Memory B cell (primary cell): ENCODE data around the gene COPG2.
"Not testable (repeated sequence)": the region's sequence is repeated elsewhere in the genome, so short reads cannot be mapped to it uniquely, and the experiment has no call there.

Experiments
- ATAC-seq: fragments of 150-1000 bp; cut with Tn5 transposase; 2 replicates; pipeline ENCODE4 v1.10.0; 2021; ENCODE audit warnings: low read depth, mild to moderate bottlenecking, moderate library complexity
- DNase-seq, 2 donors: peaks; one replicate each; pipeline ENCODE4 v3.0.0; 2022; ENCODE audit warnings: low spot score in 2 of 2
- H3K27ac Mint-ChIP-seq: one replicate; pipeline ENCODE4 v1.8.0; 2022; ENCODE audit warnings: mild to moderate bottlenecking, moderate library complexity, mixed read lengths
- H3K27me3 Mint-ChIP-seq: one replicate; pipeline ENCODE4 v1.8.0; 2022; ENCODE audit warnings: mixed read lengths
- H3K36me3 Mint-ChIP-seq: one replicate; pipeline ENCODE4 v1.8.0; 2022; ENCODE audit warnings: mild to moderate bottlenecking, mixed read lengths
- H3K4me1 Mint-ChIP-seq: one replicate; pipeline ENCODE4 v1.8.0; 2022; ENCODE audit warnings: mixed read lengths
- H3K4me3 Mint-ChIP-seq: one replicate; pipeline ENCODE4 v1.8.0; 2022; ENCODE audit warnings: mild to moderate bottlenecking, moderate library complexity, mixed read lengths
- H3K9me3 Mint-ChIP-seq: one replicate; pipeline ENCODE4 v1.8.0; 2022; ENCODE audit warnings: mixed read lengths

The COPG2 gene

DNA sequence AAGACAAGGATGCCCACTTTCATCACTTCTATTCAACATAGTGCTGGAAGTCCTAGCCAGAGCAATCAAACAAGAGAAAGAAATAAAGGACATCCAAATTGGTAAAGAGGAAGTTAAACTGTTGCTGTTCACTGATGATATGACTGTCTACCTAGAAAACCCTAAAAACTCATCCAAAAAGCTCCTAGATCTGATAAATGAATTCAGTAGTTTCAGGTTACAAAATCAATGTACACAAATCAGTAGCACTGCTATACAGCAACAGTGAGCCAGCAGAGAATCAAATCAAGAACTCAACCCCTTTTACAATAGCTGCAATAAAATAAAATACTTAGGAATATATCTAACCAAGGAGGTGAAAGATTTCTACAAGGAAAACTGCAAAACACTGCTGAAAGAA is 98.4 kb downstream of the COPG2 start:
- H3K27ac Mint-ChIP-seq, H3K4me3 Mint-ChIP-seq, H3K27me3 Mint-ChIP-seq, DNase-seq, ATAC-seq, H3K4me1 Mint-ChIP-seq: not testable (repeated sequence)
- Mint-ChIP-seq H3K36me3 (peaks cover 21% of the 10 kb centered on the region), H3K9me3 (peaks cover 14% of the 10 kb centered on the region)

- H3K27me3 Mint-ChIP-seq, result no peaks in the 10 kb centered on the region
- DNase-seq, result no peak
- ATAC-seq, result no peak
- H3K4me1 Mint-ChIP-seq, result peaks cover 9% of the 10 kb centered on the region
- peaks cover 14% of the 10 kb centered on the region for H3K9me3 Mint-ChIP-seq
- H3K36me3 Mint-ChIP-seq, result peaks cover 21% of the 10 kb centered on the region
- no peak overlapping the region for H3K27ac Mint-ChIP-seq
- H3K4me3 Mint-ChIP-seq, result no peak overlapping the region
These were observed 101.7 kb downstream of the COPG2 start for GRCh38 chr7:130566898-130567280.

DNA sequence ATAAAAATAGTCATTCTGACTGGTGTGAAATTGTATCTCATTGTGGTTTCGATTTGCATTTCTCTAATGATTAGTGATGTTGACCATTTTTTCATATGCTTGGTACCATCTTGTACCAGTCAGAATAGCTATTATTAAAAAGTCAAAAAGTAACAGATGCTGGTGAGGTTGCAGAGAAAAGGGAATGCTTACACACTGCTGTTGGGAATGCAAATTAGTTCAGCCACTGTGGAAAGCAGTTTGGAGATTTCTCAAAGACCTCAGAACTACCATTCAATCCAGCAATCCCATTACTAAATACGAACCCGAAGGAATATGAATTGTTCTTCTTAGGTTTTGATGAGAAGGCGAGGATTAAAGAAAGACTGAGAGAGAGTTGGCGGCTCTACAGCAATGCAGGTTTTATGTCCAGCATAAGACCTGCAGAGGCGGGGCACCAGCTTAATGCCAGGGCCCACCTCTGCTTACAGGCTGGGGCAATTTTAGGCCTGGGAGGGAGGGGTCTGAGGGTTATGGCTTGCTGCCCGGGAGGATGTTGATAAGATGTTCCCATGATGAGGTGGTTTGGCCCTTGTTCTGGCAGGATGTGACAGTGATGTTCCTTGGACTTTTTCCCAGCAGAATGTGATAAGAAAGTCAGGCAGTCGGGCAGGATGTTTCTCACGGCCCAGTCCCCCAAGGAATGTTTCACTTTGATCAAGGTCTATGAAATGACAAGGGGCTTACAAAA is 102.2 kb downstream of the COPG2 start:
- Mint-ChIP-seq H3K4me1 (peaks cover 9% of the 10 kb centered on the region), H3K27ac (no peak overlapping the region), H3K27me3 (no peaks in the 10 kb centered on the region), H3K9me3 (peaks cover 12% of the 10 kb centered on the region), H3K36me3 (peaks cover 21% of the 10 kb centered on the region), H3K4me3 (no peak overlapping the region)
- no peak for DNase-seq
- ATAC-seq, result no peak

- ATAC-seq, result peak; percentile 90
- peak in 1 of 2 donors; percentile 4 for DNase-seq
- H3K9me3 Mint-ChIP-seq, result peaks cover 5% of the 10 kb centered on the region
- H3K27me3 Mint-ChIP-seq, result no peaks in the 10 kb centered on the region
- H3K27ac Mint-ChIP-seq, result no peak overlapping the region
- peaks cover 9% of the 10 kb centered on the region for H3K36me3 Mint-ChIP-seq
- no peak overlapping the region for H3K4me3 Mint-ChIP-seq
- H3K4me1 Mint-ChIP-seq, result peaks cover 5% of the 10 kb centered on the region
These were observed 107.6 kb downstream of the COPG2 start for GRCh38 chr7:130560972-130561371.

DNA sequence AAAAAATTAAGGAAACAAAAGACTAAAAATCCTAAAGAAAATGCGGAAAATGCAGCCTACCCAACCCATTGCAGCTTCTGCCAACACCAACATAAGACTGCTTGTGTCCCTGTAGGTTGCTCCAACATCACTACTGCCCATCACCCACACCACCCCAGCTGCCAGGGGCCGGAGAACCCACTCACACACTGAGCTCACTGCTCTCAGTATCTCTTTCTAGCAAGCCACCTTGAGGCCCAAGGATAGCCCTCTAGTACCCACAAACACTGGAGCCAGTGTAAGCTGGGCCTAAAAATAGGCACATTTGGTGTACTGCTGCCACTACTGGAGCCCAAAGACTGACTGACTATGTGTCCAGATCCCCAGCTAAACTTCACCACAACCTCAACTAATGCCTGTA is 109.4 kb downstream of the COPG2 start:
- DNase-seq, result no peak
- Mint-ChIP-seq H3K27me3 (no peaks in the 10 kb centered on the region), H3K27ac (no peak overlapping the region), H3K9me3 (peaks cover 2% of the 10 kb centered on the region), H3K4me1 (peaks cover 4% of the 10 kb centered on the region), H3K36me3 (peaks cover 12% of the 10 kb centered on the region), H3K4me3 (no peak overlapping the region)
- no peak for ATAC-seq

- Mint-ChIP-seq H3K27ac (no peak overlapping the region), H3K4me3 (no peak overlapping the region)
These were observed 114.1 kb downstream of the COPG2 start for GRCh38 chr7:130554481-130554880.

GRCh38 chr7:130553398-130554029 is 115.0 kb downstream of the COPG2 start:
- Mint-ChIP-seq H3K4me3 (no peak overlapping the region), H3K9me3 (peaks cover 2% of the 10 kb centered on the region), H3K27me3 (no peaks in the 10 kb centered on the region), H3K36me3 (peaks cover 36% of the 10 kb centered on the region), H3K4me1 (no peaks in the 10 kb centered on the region), H3K27ac (no peak overlapping the region)
- ATAC-seq (no peak), DNase-seq (no peak)

More at GRCh38 chr7:130554481-130554880, 114.1 kb downstream of the COPG2 start:
- Mint-ChIP-seq H3K9me3 (peaks cover 2% of the 10 kb centered on the region), H3K36me3 (peaks cover 32% of the 10 kb centered on the region), H3K27me3 (no peaks in the 10 kb centered on the region), H3K4me1 (no peaks in the 10 kb centered on the region)
- ATAC-seq (no peak), DNase-seq (no peak)

DNA sequence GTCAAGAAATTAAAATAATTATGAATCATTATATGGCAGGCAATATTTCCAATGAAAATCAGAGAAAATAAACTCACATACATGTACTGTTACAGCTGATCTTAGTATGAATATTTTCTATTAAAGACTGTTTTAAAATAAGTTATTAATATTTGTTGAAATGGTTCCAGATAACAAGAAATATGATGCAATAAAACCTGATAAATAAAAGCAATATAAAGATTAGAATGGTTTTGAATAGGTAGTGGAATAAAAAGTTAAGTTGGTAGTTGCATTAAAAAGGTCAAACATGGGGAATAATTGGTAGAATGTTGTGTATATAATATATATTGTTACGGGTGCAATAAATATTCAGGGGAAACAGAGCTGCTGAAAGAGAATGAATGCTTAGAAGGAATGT is 124.2 kb downstream of the COPG2 start:
- ATAC-seq (no peak), DNase-seq (no peak)
- no peaks in the 10 kb centered on the region for H3K27me3 Mint-ChIP-seq
- H3K4me1 Mint-ChIP-seq, result no peaks in the 10 kb centered on the region
- H3K4me3 Mint-ChIP-seq, result no peak overlapping the region
- peaks cover 21% of the 10 kb centered on the region for H3K36me3 Mint-ChIP-seq
- no peak overlapping the region for H3K27ac Mint-ChIP-seq
- H3K9me3 Mint-ChIP-seq, result no peaks in the 10 kb centered on the region

DNA sequence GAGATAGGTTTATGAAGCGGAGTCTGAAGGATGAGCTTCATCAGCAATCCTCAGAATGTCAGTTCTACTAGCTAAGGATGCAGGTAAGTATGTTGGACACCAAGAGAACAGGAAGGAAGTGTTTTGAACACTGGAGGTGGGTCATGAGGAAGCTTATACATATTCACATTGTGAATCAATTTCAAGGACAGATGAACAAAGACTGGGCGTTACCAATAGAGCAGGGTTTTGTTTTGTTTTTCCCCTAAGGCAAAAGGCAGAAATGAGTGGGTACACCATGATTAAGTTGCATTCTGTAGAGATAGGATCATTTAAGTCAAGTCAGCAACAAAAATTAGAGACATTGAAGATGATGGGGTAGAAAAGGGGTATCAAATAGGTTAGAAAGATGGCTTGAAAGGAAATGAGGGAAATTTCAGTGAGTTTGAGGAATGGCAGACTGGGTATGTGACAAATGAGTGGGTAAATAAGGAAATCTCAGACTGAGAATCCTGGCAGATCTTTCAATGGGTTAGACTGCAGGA is 125.0 kb downstream of the COPG2 start:
- no peak overlapping the region for H3K27ac Mint-ChIP-seq
- no peaks in the 10 kb centered on the region for H3K9me3 Mint-ChIP-seq
- peaks cover 17% of the 10 kb centered on the region for H3K36me3 Mint-ChIP-seq
- ATAC-seq (no peak), DNase-seq (no peak)
- no peaks in the 10 kb centered on the region for H3K4me1 Mint-ChIP-seq
- no peaks in the 10 kb centered on the region for H3K27me3 Mint-ChIP-seq
- H3K4me3 Mint-ChIP-seq, result no peak overlapping the region

- H3K27ac Mint-ChIP-seq, ATAC-seq, H3K9me3 Mint-ChIP-seq, H3K4me1 Mint-ChIP-seq, H3K4me3 Mint-ChIP-seq, DNase-seq, H3K27me3 Mint-ChIP-seq: not testable (repeated sequence)
- H3K36me3 Mint-ChIP-seq, result peaks cover 12% of the 10 kb centered on the region
These were observed 126.3 kb downstream of the COPG2 start for GRCh38 chr7:130542297-130542696.

DNA sequence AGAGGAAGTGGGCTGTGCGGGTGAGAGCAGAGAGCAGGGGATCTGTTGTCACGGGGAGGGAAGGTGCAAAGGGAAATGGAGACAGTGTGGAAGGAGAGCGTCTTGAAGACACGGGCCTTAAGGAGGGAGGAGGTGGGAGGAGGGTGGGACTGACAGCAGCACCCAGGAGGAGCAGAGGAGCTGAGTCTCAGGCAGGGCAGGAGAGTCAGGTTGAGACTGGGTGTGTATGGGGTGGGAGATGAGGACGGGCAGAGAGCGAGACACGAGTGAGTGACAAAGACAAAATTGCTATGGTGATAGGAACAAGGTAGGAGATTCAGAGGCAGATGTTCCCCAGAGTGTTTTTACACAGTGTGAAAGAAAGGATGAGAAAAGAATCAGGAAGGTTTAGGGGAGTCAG is 127.3 kb downstream of the COPG2 start:
- H3K36me3 Mint-ChIP-seq, result peaks cover 14% of the 10 kb centered on the region
- H3K27me3 Mint-ChIP-seq, DNase-seq, H3K27ac Mint-ChIP-seq, H3K4me3 Mint-ChIP-seq, H3K4me1 Mint-ChIP-seq, ATAC-seq, H3K9me3 Mint-ChIP-seq: not testable (repeated sequence)

GRCh38 chr7:130537894-130538293 is 130.7 kb downstream of the COPG2 start:
- not testable (repeated sequence) for ATAC-seq, H3K36me3 Mint-ChIP-seq

DNA sequence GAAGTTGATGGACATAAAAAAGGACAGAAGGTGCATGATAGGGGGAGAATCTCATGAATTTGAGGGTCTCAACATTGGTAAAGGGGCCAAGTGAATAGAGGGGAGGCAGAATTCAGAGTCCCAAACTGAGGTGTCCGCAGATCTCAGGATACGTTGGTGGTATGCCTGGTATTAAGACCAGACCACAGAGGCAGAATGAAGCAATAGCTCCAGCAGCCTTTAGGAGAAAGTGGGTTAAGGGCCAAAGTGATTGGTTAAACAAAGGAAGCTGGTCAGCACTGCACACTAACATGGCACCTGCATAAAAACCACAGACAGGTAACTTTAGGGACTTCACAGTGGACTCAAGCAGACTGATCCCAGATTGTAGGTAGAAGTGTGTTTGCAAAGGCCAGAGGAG is 139.1 kb downstream of the COPG2 start:
- H3K4me3 Mint-ChIP-seq, result no peak overlapping the region
- DNase-seq (no peak), ATAC-seq (no peak)
- H3K36me3 Mint-ChIP-seq, result peaks cover 28% of the 10 kb centered on the region
- H3K27ac Mint-ChIP-seq, result no peak overlapping the region
- H3K9me3 Mint-ChIP-seq, result no peaks in the 10 kb centered on the region
- no peaks in the 10 kb centered on the region for H3K4me1 Mint-ChIP-seq
- H3K27me3 Mint-ChIP-seq, result no peaks in the 10 kb centered on the region

More at GRCh38 chr7:130537894-130538293, 130.7 kb downstream of the COPG2 start:
- not testable (repeated sequence) for H3K4me1 Mint-ChIP-seq, H3K27me3 Mint-ChIP-seq, H3K27ac Mint-ChIP-seq, DNase-seq, H3K9me3 Mint-ChIP-seq, H3K4me3 Mint-ChIP-seq

DNA sequence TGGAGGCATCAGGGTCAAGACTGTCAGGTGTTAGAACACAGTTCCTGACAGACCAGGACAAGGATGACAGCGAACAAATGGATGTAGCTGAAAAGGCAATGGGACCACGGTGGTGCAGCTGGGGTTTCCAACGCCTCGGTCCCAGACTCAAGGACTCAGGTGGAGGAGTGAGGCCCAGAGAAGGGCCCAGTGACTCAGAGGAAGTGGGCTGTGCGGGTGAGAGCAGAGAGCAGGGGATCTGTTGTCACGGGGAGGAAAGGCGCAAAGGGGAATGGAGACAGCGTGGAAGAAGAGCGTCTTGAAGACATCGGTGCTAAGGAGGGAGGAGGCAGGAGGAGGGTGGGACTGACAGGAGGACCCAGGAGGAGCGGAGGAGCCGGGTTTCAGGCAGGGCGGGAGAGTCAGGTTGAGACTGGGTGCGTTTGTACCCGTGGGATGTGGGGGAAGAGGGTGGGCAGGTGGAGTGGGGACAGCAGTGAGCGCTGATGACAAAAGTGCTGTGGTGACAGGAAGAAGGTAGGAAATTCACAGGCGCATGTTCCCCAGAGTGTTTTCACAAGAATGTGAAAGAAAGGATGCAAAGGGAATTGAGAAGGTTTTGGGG is 140.7 kb downstream of the COPG2 start:
- H3K4me1 Mint-ChIP-seq, H3K27ac Mint-ChIP-seq, DNase-seq, H3K9me3 Mint-ChIP-seq, H3K4me3 Mint-ChIP-seq, H3K27me3 Mint-ChIP-seq, ATAC-seq: not testable (repeated sequence)
- peaks cover 28% of the 10 kb centered on the region for H3K36me3 Mint-ChIP-seq
